PC-3 (cell line): ENCODE results near the gene BRAT1. TPM values are rescaled to one million over a fixed set of nuclear protein-coding genes. Genes with fewer than 3 reads are reported as not detected.

ENCODE experiments used
- ATAC-seq: fragments of 200-7000 bp; cut with Tn5 transposase; 2 replicates; pipeline ENCODE4 v1.9.1; 2020; ENCODE audit warnings: mild to moderate bottlenecking, moderate library complexity
- BruUV-seq: library from RNA; stranded (reverse); fragments of 400-500 nt; replicated peaks from 2 replicates; lab custom pipeline; 2021; lab: Mats Ljungman, UMichigan
- CTCF ChIA-PET: fragments of 300-600 bp; sonication (Branson Sonifier 250); formaldehyde crosslinking; loops from one replicate; lab custom pipeline; 2022; ENCODE audit warnings: antibody characterized with exemption; lab: Charles Lee
- POLR2A ChIA-PET: fragments of 300-600 bp; sonication (Branson Sonifier 250); formaldehyde crosslinking; loops from one replicate; lab custom pipeline; 2022; ENCODE audit warnings: antibody characterized with exemption; ENCODE audit not compliant: unreplicated experiment; lab: Charles Lee
- DNase-seq: peaks from one replicate; pipeline ENCODE4 v3.0.0-alpha.2; 2015
- H2AFZ ChIP-seq: fragments of 300-600 bp; sonication (generic); 2 replicates; pipeline ENCODE4 v1.6.0; 2016; ENCODE audit warnings: antibody characterized with exemption, low read length
- H3F3A ChIP-seq: fragments of 300-600 bp; sonication (generic); one replicate; pipeline ENCODE4 v1.6.0; 2017; ENCODE audit warnings: antibody characterized with exemption, low read length, control low read depth, mild to moderate bottlenecking; ENCODE audit not compliant: unreplicated experiment
- H3K27ac ChIP-seq: fragments of 300-600 bp; sonication (generic); 2 replicates; pipeline ENCODE4 v1.5.1; 2016; ENCODE audit warnings: mild to moderate bottlenecking, low read length
- H3K27me3 ChIP-seq: fragments of 300-600 bp; sonication (generic); 2 replicates; pipeline ENCODE4 v1.6.1; 2016; ENCODE audit warnings: low read length, mixed read lengths
- H3K36me3 ChIP-seq: fragments of 300-600 bp; sonication (generic); 2 replicates; pipeline ENCODE4 v1.6.1; 2016; ENCODE audit warnings: low read depth, mixed run types, low read length, mixed read lengths
- H3K4me1 ChIP-seq: fragments of 300-600 bp; sonication (generic); 2 replicates; pipeline ENCODE4 v1.5.1; 2016; ENCODE audit warnings: low read length; ENCODE audit not compliant: insufficient read depth
- H3K4me2 ChIP-seq: fragments of 300-600 bp; sonication (generic); 2 replicates; pipeline ENCODE4 v1.6.0; 2016; ENCODE audit warnings: low read length
- H3K4me3 ChIP-seq: fragments of 300-600 bp; sonication (generic); 2 replicates; pipeline ENCODE4 v1.5.1; 2016; ENCODE audit warnings: mild to moderate bottlenecking, low read length, mixed read lengths
- H3K79me2 ChIP-seq: fragments of 300-600 bp; sonication (generic); 2 replicates; pipeline ENCODE4 v1.6.1; 2017; ENCODE audit warnings: low read length, mixed read lengths
- H3K9ac ChIP-seq: fragments of 300-600 bp; sonication (generic); 2 replicates; pipeline ENCODE4 v1.6.0; 2016; ENCODE audit warnings: mild to moderate bottlenecking, low read length
- H3K9me2 ChIP-seq: fragments of 300-600 bp; sonication (generic); replicated peaks from 2 replicates; pipeline ENCODE4 v1.6.1; 2016; ENCODE audit warnings: mixed run types, low read length, mixed read lengths
- H3K9me3 ChIP-seq: fragments of 300-600 bp; sonication (generic); 2 replicates; pipeline ENCODE4 v1.6.1; 2016; ENCODE audit warnings: low read length, mixed read lengths
- H4K20me1 ChIP-seq: fragments of 300-600 bp; sonication (generic); 2 replicates; pipeline ENCODE4 v1.6.1; 2016; ENCODE audit warnings: low read length, mixed read lengths
- CTCF ChIP-seq: fragments of 300-600 bp; sonication (generic); conservative IDR thresholded peaks from 2 replicates; pipeline ENCODE4 v1.5.1; 2017; ENCODE audit warnings: antibody characterized with exemption, low read depth, mild to moderate bottlenecking, low read length
- EZH2 ChIP-seq: fragments of 300-600 bp; sonication (generic); IDR thresholded peaks from one replicate; pipeline ENCODE4 v1.6.1; 2017; ENCODE audit warnings: antibody characterized with exemption, mild to moderate bottlenecking, low read length; ENCODE audit not compliant: unreplicated experiment
- EZH2phosphoT487 ChIP-seq: fragments of 300-600 bp; sonication (generic); IDR thresholded peaks from 2 replicates; pipeline ENCODE4 v1.6.1; 2018; ENCODE audit warnings: mild to moderate bottlenecking, antibody characterized with exemption, low read length, borderline replicate concordance
- intact Hi-C: fragments of 100-400 bp; cut with micrococcal nuclease; formaldehyde crosslinking; loops from 2 replicates; pipeline ENCODE4 v1.9.0; 2023
- total RNA-seq: library from RNA; depleted of rRNA; stranded (reverse); fragments of >200 nt; gene quantifications from 2 replicates; pipeline ENCODE4 v1.2.3, GENCODE V29; 2014

The BRAT1 gene
- total RNA-seq, 1 experiment from 2014 or later: 65.2 TPM

GRCh38 chr7:2545746-2546425 lies 9.4 kb downstream of the BRAT1 start:
- no peak for ATAC-seq
- intact Hi-C loops: no loop called here
- BruUV-seq: no TSS peak

DNA sequence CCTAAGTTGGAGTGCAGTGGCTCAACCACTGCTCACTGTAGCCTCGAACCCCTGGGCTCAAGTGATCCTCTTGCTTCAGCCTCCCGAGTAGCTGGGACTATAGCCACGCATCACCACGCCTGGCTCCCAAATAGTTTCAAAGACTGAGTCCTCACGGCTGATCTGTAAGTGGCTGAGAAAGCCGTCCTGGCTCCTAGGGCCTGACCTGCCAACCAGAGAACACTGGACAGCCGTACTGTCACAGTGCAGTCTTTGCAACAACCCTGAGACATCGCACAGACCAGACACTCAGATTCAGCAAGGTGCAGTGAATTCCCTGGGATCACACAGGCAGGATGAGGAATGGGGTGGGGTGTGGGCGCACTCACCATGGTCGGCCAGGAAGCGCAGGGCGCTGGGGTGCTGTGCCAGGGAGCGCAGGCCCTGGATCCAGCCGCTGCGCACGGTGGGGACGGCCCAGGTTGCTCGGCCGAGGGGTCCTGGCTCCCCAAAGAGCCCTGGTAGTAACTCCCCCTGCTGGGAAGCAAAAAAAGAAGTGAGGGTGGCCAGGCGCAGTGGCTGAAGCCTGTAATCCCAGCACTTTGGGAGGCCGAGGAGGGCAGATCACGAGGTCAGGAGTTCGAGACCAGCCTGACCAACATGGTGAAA lies 10.7 kb downstream of the BRAT1 start:
- peaks cover 10% of the 10 kb centered on the region; the same call in 1 of the 2 replicates for H3K36me3 ChIP-seq
- no peak overlapping the region for H3K4me2 ChIP-seq
- BruUV-seq: no TSS peak
- no peak overlapping the region for H3K9ac ChIP-seq
- no peaks in the 10 kb centered on the region for H3K4me1 ChIP-seq
- CTCF ChIA-PET: no interaction called here
- no peak overlapping the region for H3K27ac ChIP-seq
- no peaks in the 10 kb centered on the region for H3K9me2 ChIP-seq
- POLR2A ChIA-PET: no interaction called here
- intact Hi-C loops: no loop called here
- TF ChIP-seq CTCF: no peak
- no peak for TF ChIP-seq EZH2phosphoT487
- no peak for TF ChIP-seq EZH2
- no peaks in the 10 kb centered on the region for H3K9me3 ChIP-seq
- no peak overlapping the region for H3K4me3 ChIP-seq
- ATAC-seq (no peak), DNase-seq (no peak)
- no peaks in the 10 kb centered on the region for H3F3A ChIP-seq
- H4K20me1 ChIP-seq: no peaks in the 10 kb centered on the region
- H3K27me3 ChIP-seq: no peaks in the 10 kb centered on the region
- H2AFZ ChIP-seq: no peak overlapping the region
- no peaks in the 10 kb centered on the region for H3K79me2 ChIP-seq

More at GRCh38 chr7:2545746-2546425, 9.4 kb downstream of the BRAT1 start:
- H3K9me3 ChIP-seq: no peaks in the 10 kb centered on the region
- no peaks in the 10 kb centered on the region for H4K20me1 ChIP-seq
- H2AFZ ChIP-seq: no peak overlapping the region
- H3F3A ChIP-seq: no peaks in the 10 kb centered on the region
- POLR2A ChIA-PET: no interaction called here
- H3K4me3 ChIP-seq: no peak overlapping the region
- TF ChIP-seq CTCF (no peak), EZH2 (no peak), EZH2phosphoT487 (no peak)
- CTCF ChIA-PET: interaction anchor here (0.6 kb wide), 1 partner anchor 77 kb away, joined by 3 read pairs; no protein-coding TSS in a partner anchor
- H3K9me2 ChIP-seq: no peaks in the 10 kb centered on the region
- no peaks in the 10 kb centered on the region for H3K27me3 ChIP-seq
- H3K4me2 ChIP-seq: no peak overlapping the region
- H3K36me3 ChIP-seq: peaks cover 11% of the 10 kb centered on the region; the same call in 1 of the 2 replicates
- H3K4me1 ChIP-seq: no peaks in the 10 kb centered on the region
- H3K79me2 ChIP-seq: no peaks in the 10 kb centered on the region
- DNase-seq: no peak
- no peak overlapping the region for H3K9ac ChIP-seq
- H3K27ac ChIP-seq: no peak overlapping the region
